Liver (tissue), 3 donors: Measurements from ENCODE around the gene GSTT4.
"Not testable (repeated sequence)": the region's sequence is repeated elsewhere in the genome, so short reads cannot be mapped to it uniquely, and the experiment has no call there.

ENCODE experiments used
- EGR1 ChIP-seq, 2 donors: IDR thresholded peaks; 2 replicates each; pipeline ENCODE4 v1.6.1; 2016 to 2018; ENCODE audit warnings: antibody characterized with exemption in 2 of 2, low read depth in 2 of 2
- FOXA1 ChIP-seq: IDR thresholded peaks from 2 replicates; pipeline ENCODE4 v1.6.1; 2016; ENCODE audit warnings: antibody characterized with exemption
- GABPA ChIP-seq, 2 donors: IDR thresholded peaks in 1 of 2; conservative IDR thresholded peaks in 1 of 2; 2 replicates each; pipeline ENCODE4 v1.6.1; 2016; ENCODE audit warnings: antibody characterized with exemption in 2 of 2, mild to moderate bottlenecking in 1 of 2, moderate library complexity in 1 of 2
- HNF4G ChIP-seq: IDR thresholded peaks from 2 replicates; pipeline ENCODE4 v1.6.1; 2016; ENCODE audit warnings: antibody characterized with exemption
- JUND ChIP-seq, 2 donors: IDR thresholded peaks; 2 replicates each; pipeline ENCODE4 v1.6.1; 2016; ENCODE audit warnings: antibody characterized with exemption in 2 of 2
- MAX ChIP-seq: IDR thresholded peaks from 2 replicates; pipeline ENCODE4 v1.6.1; 2016; ENCODE audit warnings: antibody characterized with exemption
- NR2F2 ChIP-seq: IDR thresholded peaks from 2 replicates; pipeline ENCODE4 v1.6.1; 2016; ENCODE audit warnings: antibody characterized with exemption
- RAD21 ChIP-seq, 2 donors: IDR thresholded peaks; 2 replicates each; pipeline ENCODE4 v1.6.1; 2016; ENCODE audit warnings: antibody characterized with exemption in 2 of 2, mild to moderate bottlenecking in 2 of 2
- SP1 ChIP-seq: IDR thresholded peaks from 2 replicates; pipeline ENCODE4 v1.6.1; 2018; ENCODE audit warnings: antibody characterized with exemption, mild to moderate bottlenecking
- TAF1 ChIP-seq: conservative IDR thresholded peaks from 2 replicates; pipeline ENCODE4 v1.6.1; 2016; ENCODE audit warnings: antibody characterized with exemption, mild to moderate bottlenecking
- TF ChIP-seq, protein P1 (sequence below): fragments of 150-350 bp; IDR thresholded peaks from 2 replicates; pipeline ENCODE4 v1.5.1; 2017; ENCODE audit warnings: improper control_type of control experiment, low read depth, low read length; ENCODE audit not compliant: missing input control
- TF ChIP-seq, protein P2 (sequence below): IDR thresholded peaks from 2 replicates; pipeline ENCODE4 v1.6.1; 2016; ENCODE audit warnings: antibody characterized with exemption, mild to moderate bottlenecking
- TF ChIP-seq, protein P3 (sequence below): IDR thresholded peaks from 2 replicates; pipeline ENCODE4 v1.6.1; 2016; ENCODE audit warnings: antibody characterized with exemption
- TF ChIP-seq, protein P4 (sequence below): IDR thresholded peaks from 2 replicates; pipeline ENCODE4 v1.6.1; 2016; ENCODE audit warnings: antibody characterized with exemption
- donor health status: healthy.
- donor health status: healthy.

- TF ChIP-seq, protein P1, sequence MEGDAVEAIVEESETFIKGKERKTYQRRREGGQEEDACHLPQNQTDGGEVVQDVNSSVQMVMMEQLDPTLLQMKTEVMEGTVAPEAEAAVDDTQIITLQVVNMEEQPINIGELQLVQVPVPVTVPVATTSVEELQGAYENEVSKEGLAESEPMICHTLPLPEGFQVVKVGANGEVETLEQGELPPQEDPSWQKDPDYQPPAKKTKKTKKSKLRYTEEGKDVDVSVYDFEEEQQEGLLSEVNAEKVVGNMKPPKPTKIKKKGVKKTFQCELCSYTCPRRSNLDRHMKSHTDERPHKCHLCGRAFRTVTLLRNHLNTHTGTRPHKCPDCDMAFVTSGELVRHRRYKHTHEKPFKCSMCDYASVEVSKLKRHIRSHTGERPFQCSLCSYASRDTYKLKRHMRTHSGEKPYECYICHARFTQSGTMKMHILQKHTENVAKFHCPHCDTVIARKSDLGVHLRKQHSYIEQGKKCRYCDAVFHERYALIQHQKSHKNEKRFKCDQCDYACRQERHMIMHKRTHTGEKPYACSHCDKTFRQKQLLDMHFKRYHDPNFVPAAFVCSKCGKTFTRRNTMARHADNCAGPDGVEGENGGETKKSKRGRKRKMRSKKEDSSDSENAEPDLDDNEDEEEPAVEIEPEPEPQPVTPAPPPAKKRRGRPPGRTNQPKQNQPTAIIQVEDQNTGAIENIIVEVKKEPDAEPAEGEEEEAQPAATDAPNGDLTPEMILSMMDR = not testable (repeated sequence)
- not testable (repeated sequence) for TF ChIP-seq SP1; MAX; RAD21 (IDR thresholded peaks at IDR 0.05); GABPA (IDR thresholded peaks at IDR 0.05 in 1 of 2, conservative IDR thresholded peaks at IDR 0.05 in 1 of 2); TAF1; JUND (IDR thresholded peaks at IDR 0.05); NR2F2; EGR1 (IDR thresholded peaks at IDR 0.05; ENCODE audit: low read depth in 2 of 2); HNF4G; FOXA1
- TF ChIP-seq, protein P2, sequence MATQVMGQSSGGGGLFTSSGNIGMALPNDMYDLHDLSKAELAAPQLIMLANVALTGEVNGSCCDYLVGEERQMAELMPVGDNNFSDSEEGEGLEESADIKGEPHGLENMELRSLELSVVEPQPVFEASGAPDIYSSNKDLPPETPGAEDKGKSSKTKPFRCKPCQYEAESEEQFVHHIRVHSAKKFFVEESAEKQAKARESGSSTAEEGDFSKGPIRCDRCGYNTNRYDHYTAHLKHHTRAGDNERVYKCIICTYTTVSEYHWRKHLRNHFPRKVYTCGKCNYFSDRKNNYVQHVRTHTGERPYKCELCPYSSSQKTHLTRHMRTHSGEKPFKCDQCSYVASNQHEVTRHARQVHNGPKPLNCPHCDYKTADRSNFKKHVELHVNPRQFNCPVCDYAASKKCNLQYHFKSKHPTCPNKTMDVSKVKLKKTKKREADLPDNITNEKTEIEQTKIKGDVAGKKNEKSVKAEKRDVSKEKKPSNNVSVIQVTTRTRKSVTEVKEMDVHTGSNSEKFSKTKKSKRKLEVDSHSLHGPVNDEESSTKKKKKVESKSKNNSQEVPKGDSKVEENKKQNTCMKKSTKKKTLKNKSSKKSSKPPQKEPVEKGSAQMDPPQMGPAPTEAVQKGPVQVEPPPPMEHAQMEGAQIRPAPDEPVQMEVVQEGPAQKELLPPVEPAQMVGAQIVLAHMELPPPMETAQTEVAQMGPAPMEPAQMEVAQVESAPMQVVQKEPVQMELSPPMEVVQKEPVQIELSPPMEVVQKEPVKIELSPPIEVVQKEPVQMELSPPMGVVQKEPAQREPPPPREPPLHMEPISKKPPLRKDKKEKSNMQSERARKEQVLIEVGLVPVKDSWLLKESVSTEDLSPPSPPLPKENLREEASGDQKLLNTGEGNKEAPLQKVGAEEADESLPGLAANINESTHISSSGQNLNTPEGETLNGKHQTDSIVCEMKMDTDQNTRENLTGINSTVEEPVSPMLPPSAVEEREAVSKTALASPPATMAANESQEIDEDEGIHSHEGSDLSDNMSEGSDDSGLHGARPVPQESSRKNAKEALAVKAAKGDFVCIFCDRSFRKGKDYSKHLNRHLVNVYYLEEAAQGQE = not testable (repeated sequence)
- TF ChIP-seq, protein P3, sequence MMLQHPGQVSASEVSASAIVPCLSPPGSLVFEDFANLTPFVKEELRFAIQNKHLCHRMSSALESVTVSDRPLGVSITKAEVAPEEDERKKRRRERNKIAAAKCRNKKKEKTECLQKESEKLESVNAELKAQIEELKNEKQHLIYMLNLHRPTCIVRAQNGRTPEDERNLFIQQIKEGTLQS = not testable (repeated sequence)
- TF ChIP-seq, protein P4, sequence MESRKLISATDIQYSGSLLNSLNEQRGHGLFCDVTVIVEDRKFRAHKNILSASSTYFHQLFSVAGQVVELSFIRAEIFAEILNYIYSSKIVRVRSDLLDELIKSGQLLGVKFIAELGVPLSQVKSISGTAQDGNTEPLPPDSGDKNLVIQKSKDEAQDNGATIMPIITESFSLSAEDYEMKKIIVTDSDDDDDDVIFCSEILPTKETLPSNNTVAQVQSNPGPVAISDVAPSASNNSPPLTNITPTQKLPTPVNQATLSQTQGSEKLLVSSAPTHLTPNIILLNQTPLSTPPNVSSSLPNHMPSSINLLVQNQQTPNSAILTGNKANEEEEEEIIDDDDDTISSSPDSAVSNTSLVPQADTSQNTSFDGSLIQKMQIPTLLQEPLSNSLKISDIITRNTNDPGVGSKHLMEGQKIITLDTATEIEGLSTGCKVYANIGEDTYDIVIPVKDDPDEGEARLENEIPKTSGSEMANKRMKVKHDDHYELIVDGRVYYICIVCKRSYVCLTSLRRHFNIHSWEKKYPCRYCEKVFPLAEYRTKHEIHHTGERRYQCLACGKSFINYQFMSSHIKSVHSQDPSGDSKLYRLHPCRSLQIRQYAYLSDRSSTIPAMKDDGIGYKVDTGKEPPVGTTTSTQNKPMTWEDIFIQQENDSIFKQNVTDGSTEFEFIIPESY = not testable (repeated sequence)
These were observed 44.0 kb downstream of the GSTT4 start, which contains the start of gene GSTT2B for GRCh38 chr22:23961084-23961771.
